ENCODE data around the gene FOXF1. TPM values are rescaled to one million over a fixed set of nuclear protein-coding genes. Genes with fewer than 3 reads are reported as not detected.

Gene FOXF1
- total and polyA plus RNA-seq, 4 donors: 0.56 to 1.2 (median 0.89) TPM

GRCh38 chr16:86533076-86533475, 22.7 kb downstream of the FOXF1 start:
- Histone ChIP-seq H3K27me3 (ENCODE audit: control insufficient read depth in 4 of 4, insufficient read depth in 4 of 4, low read length in 3 of 4) (no peaks in the 10 kb centered on the region), H3K27ac (ENCODE audit: low read depth in 1 of 2, low read length in 2 of 2) (no peak overlapping the region), H3K9me3 (ENCODE audit: control insufficient read depth in 4 of 4, low read length in 3 of 4) (no peaks in the 10 kb centered on the region), H3K9ac (ENCODE audit: low read depth in 1 of 2, low read length in 2 of 2) (no peak overlapping the region), H3K4me1 (ENCODE audit: control insufficient read depth in 4 of 4, insufficient read depth in 4 of 4, low read length in 3 of 4) (no peaks in the 10 kb centered on the region), H3K4me3 (ENCODE audit: low read depth in 1 of 3, low read length in 3 of 3) (no peak overlapping the region), H3K36me3 (ENCODE audit: control insufficient read depth in 4 of 4, insufficient read depth in 3 of 4, low read depth in 1 of 4, low read length in 3 of 4) (peaks cover 0 to 20% (median 11%) of the 10 kb centered on the region in 4 donors)
- no peak for TF ChIP-seq GABPA (IDR thresholded peaks at IDR 0.05 in 1 of 2, conservative IDR thresholded peaks at IDR 0.05 in 1 of 2)
- no peak for DNase-seq (ENCODE audit: low spot score)
- WGBS: 97% methylated on average over 8 of the region's 8 CpGs

GRCh38 chr16:86533767-86534351, 23.5 kb downstream of the FOXF1 start:
- 92% methylated on average over 8 of the region's 8 CpGs for WGBS

GRCh38 chr16:86534779-86535615, 24.7 kb downstream of the FOXF1 start:
- no peak for TF ChIP-seq HNF4G (IDR thresholded peaks at IDR 0.05)
- no peak for TF ChIP-seq FOXA1 (IDR thresholded peaks at IDR 0.05)
- no peak for TF ChIP-seq TAF1 (conservative IDR thresholded peaks at IDR 0.05)
- TF ChIP-seq HNF4A (conservative IDR thresholded peaks at IDR 0.05): no peak
- TF ChIP-seq MAX (IDR thresholded peaks at IDR 0.05): no peak
- no peak for TF ChIP-seq YY1 (IDR thresholded peaks at IDR 0.05)
- TF ChIP-seq ATF3 (IDR thresholded peaks at IDR 0.05): no peak
- TF ChIP-seq RXRA (IDR thresholded peaks at IDR 0.05): no peak
- Histone ChIP-seq H3K27ac (ENCODE audit: low read depth in 1 of 2, low read length in 2 of 2) (no peak overlapping the region), H3K9me3 (ENCODE audit: control insufficient read depth in 4 of 4, low read length in 3 of 4) (no peaks in the 10 kb centered on the region), H3K27me3 (ENCODE audit: control insufficient read depth in 4 of 4, insufficient read depth in 4 of 4, low read length in 3 of 4) (no peaks in the 10 kb centered on the region), H3K9ac (ENCODE audit: low read depth in 1 of 2, low read length in 2 of 2) (no peak overlapping the region), H3K4me1 (ENCODE audit: control insufficient read depth in 4 of 4, insufficient read depth in 4 of 4, low read length in 3 of 4) (no peaks in the 10 kb centered on the region), H3K36me3 (ENCODE audit: control insufficient read depth in 4 of 4, insufficient read depth in 3 of 4, low read depth in 1 of 4, low read length in 3 of 4) (peaks cover 7 to 37% (median 24%) of the 10 kb centered on the region in 4 donors), H3K4me3 (ENCODE audit: low read depth in 1 of 3, low read length in 3 of 3) (no peak overlapping the region)
- 89% methylated on average over 18 of the region's 18 CpGs for WGBS
- no peak for DNase-seq (ENCODE audit: low spot score)

More at GRCh38 chr16:86533767-86534351, 23.5 kb downstream of the FOXF1 start:
- Histone ChIP-seq H3K4me3 (ENCODE audit: low read depth in 1 of 3, low read length in 3 of 3) (no peak overlapping the region), H3K36me3 (ENCODE audit: control insufficient read depth in 4 of 4, insufficient read depth in 3 of 4, low read depth in 1 of 4, low read length in 3 of 4) (peaks cover 2 to 28% (median 16%) of the 10 kb centered on the region in 4 donors), H3K27ac (ENCODE audit: low read depth in 1 of 2, low read length in 2 of 2) (no peak overlapping the region), H3K4me1 (ENCODE audit: control insufficient read depth in 4 of 4, insufficient read depth in 4 of 4, low read length in 3 of 4) (no peaks in the 10 kb centered on the region), H3K9ac (ENCODE audit: low read depth in 1 of 2, low read length in 2 of 2) (no peak overlapping the region), H3K27me3 (ENCODE audit: control insufficient read depth in 4 of 4, insufficient read depth in 4 of 4, low read length in 3 of 4) (no peaks in the 10 kb centered on the region), H3K9me3 (ENCODE audit: control insufficient read depth in 4 of 4, low read length in 3 of 4) (no peaks in the 10 kb centered on the region)
- DNase-seq (ENCODE audit: low spot score): no peak
- TF ChIP-seq HNF4G (IDR thresholded peaks at IDR 0.05): no peak
- TF ChIP-seq TAF1 (conservative IDR thresholded peaks at IDR 0.05): no peak
- no peak for TF ChIP-seq YY1 (IDR thresholded peaks at IDR 0.05)
- no peak for TF ChIP-seq RXRA (IDR thresholded peaks at IDR 0.05)
- no peak for TF ChIP-seq JUND (IDR thresholded peaks at IDR 0.05)
- no peak for TF ChIP-seq SP1 (IDR thresholded peaks at IDR 0.05)
- no peak for TF ChIP-seq ATF3 (IDR thresholded peaks at IDR 0.05)
- no peak for TF ChIP-seq EGR1 (IDR thresholded peaks at IDR 0.05; ENCODE audit: low read depth in 2 of 2)
- TF ChIP-seq FOXA2 (IDR thresholded peaks at IDR 0.05): no peak

Data from liver (tissue), 9 donors.